Type B pancreatic cell (in vitro differentiated cells): ENCODE data around the gene SCN8A. TPM values are rescaled to one million over a fixed set of nuclear protein-coding genes. Genes with fewer than 3 reads are reported as not detected.
A peak's percentile ranks its signal among the peaks of the same experiment; 100 is the strongest.

Experiments
- DNase-seq: peaks from one replicate; pipeline ENCODE4 v3.0.0; 2021; ENCODE audit warnings: mixed read lengths; ENCODE audit not compliant: unreplicated experiment; ENCODE audit errors: extremely low spot score
- H3K27ac Mint-ChIP-seq: 2 replicates; pipeline ENCODE4 v1.8.0; 2021; ENCODE audit warnings: mild to moderate bottlenecking, mixed read lengths
- H3K27me3 Mint-ChIP-seq: 2 replicates; pipeline ENCODE4 v1.8.0; 2021; ENCODE audit warnings: mixed read lengths
- H3K36me3 Mint-ChIP-seq: 2 replicates; pipeline ENCODE4 v1.8.0; 2021; ENCODE audit warnings: mixed read lengths
- H3K4me1 Mint-ChIP-seq: one replicate; pipeline ENCODE4 v1.8.0; 2021; ENCODE audit warnings: mixed read lengths; ENCODE audit not compliant: unreplicated experiment
- H3K4me3 Mint-ChIP-seq: 2 replicates; pipeline ENCODE4 v1.8.0; 2021; ENCODE audit warnings: mild to moderate bottlenecking, mixed read lengths
- H3K9me3 Mint-ChIP-seq: 2 replicates; pipeline ENCODE4 v1.8.0; 2021; ENCODE audit warnings: mixed read lengths
- CTCF ChIP-seq: fragments of 200-600 bp; sonication (generic); conservative IDR thresholded peaks from 2 replicates; pipeline ENCODE4 v1.5.0; 2021; ENCODE audit warnings: antibody characterized with exemption, mild to moderate bottlenecking
- total RNA-seq: library from RNA; stranded (reverse); gene quantifications from 2 replicates; pipeline ENCODE4 v1.2.1, GENCODE V29; 2021; ENCODE audit warnings: low replicate concordance

SCN8A gene
- total RNA-seq, 1 donor from 2014 or later, result 3.9 TPM

- no peak for TF ChIP-seq CTCF
- no peak for DNase-seq
- H3K27ac Mint-ChIP-seq, result no peak within 1 kb of the TSS
- peaks cover 55% of the 10 kb centered on the region for H3K4me1 Mint-ChIP-seq
- peak within 1 kb of the TSS; percentile 91 for H3K4me3 Mint-ChIP-seq
- no peaks in the 10 kb centered on the region for H3K27me3 Mint-ChIP-seq
- no peaks in the 10 kb centered on the region for H3K9me3 Mint-ChIP-seq
- H3K36me3 Mint-ChIP-seq, result no peaks in the 10 kb centered on the region
Measured at GRCh38 chr12:51848326-51848727, 257.3 kb downstream of the SCN8A start, which contains the start of gene FIGNL2. Gene FIGNL2, minus strand, starts transcription at chr12:51848718. Its CDS starts 26,305 bp downstream, at chr12:51822413.

- no peaks in the 10 kb centered on the region for H3K27me3 Mint-ChIP-seq
- no peak for DNase-seq
Measured at GRCh38 chr12:51848841-51849735, 258.1 kb downstream of the SCN8A start.

GRCh38 chr12:51850081-51850964, 259.3 kb downstream of the SCN8A start:
- TF ChIP-seq CTCF, result no peak
- peak overlapping the region; percentile 77 for H3K4me3 Mint-ChIP-seq
- H3K9me3 Mint-ChIP-seq, result no peaks in the 10 kb centered on the region
- H3K27ac Mint-ChIP-seq, result no peak overlapping the region
- no peaks in the 10 kb centered on the region for H3K36me3 Mint-ChIP-seq
- no peaks in the 10 kb centered on the region for H3K27me3 Mint-ChIP-seq
- DNase-seq, result no peak
- H3K4me1 Mint-ChIP-seq, result peaks cover 43% of the 10 kb centered on the region

More at GRCh38 chr12:51848841-51849735, 258.1 kb downstream of the SCN8A start:
- Mint-ChIP-seq H3K36me3 (no peaks in the 10 kb centered on the region), H3K4me3 (peak overlapping the region; percentile 77), H3K4me1 (peaks cover 53% of the 10 kb centered on the region), H3K27ac (no peak overlapping the region), H3K9me3 (no peaks in the 10 kb centered on the region)
- TF ChIP-seq CTCF, result peak; percentile 35

- Mint-ChIP-seq H3K4me3 (peak overlapping the region; percentile 49), H3K4me1 (peaks cover 42% of the 10 kb centered on the region), H3K27ac (no peak overlapping the region), H3K9me3 (no peaks in the 10 kb centered on the region), H3K36me3 (no peaks in the 10 kb centered on the region), H3K27me3 (no peaks in the 10 kb centered on the region)
- TF ChIP-seq CTCF, result no peak
- no peak for DNase-seq
Measured at GRCh38 chr12:51850965-51851299, 259.9 kb downstream of the SCN8A start.

GRCh38 chr12:51851413-51852124, 260.5 kb downstream of the SCN8A start:
- Mint-ChIP-seq H3K27me3 (peaks cover 3% of the 10 kb centered on the region), H3K4me3 (peak overlapping the region; percentile 49), H3K27ac (peak overlapping the region; percentile 40), H3K9me3 (no peaks in the 10 kb centered on the region), H3K36me3 (no peaks in the 10 kb centered on the region), H3K4me1 (peaks cover 45% of the 10 kb centered on the region)
- no peak for TF ChIP-seq CTCF
- DNase-seq, result no peak
